Activated T-helper 9 cell treated with anti-CD3 and anti-CD28 coated beads, Interleukin-2, amount 50 U/mL, for 16 hours (primary cell): ENCODE measurements around the gene TMC6.
"Not testable (repeated sequence)": the region's sequence is repeated elsewhere in the genome, so short reads cannot be mapped to it uniquely, and the experiment has no call there.

ENCODE experiments used
- DNase-seq: peaks from one replicate; pipeline ENCODE4 v3.0.0-alpha.2; 2020; ENCODE audit warnings: low read depth

The TMC6 gene

DNA sequence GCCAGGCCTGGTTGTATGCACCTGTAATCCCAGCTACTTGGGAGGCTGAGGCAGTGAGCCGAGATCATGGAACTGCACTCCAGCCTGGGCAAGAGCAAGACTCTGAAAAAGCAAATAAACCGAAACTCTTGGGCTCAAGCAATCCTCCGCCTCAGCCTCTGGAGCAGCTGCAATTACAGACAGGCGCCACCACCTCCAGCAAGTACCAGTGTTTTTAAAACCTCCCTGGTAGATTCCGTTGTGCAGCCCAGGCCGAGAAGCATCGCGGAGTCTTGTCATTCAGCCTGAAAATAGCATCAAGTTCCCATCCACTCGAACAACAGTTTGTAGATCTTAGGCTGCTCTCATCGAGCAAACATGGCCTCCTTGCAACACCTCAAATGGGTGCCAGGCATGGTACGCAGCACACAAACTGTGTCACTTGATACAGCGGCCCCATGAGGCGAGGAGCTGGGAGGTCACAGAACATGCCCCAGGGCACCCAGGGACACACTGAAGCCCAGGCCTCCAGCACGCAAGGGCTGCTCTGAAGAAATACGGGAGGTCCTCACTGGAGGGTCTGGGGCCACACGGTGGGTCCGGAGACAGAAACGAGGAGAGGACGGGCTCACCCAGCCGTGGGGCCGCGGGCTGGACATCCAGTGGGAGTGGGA is 18.1 kb downstream of the TMC6 start:
- no peak for DNase-seq

DNA sequence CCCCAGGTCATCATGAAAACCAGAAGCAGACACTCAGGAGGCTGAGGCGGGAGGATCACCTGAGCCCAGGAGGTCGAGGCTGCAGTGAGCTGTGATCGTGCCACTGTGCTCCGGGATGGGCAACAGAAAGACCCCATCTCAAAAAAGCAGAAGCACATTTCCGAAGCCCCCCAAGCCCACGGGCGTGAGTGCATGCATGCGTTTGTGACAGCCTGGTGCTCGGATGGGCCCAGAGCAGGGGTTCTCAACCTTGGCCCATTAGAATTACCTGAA is 19.1 kb downstream of the TMC6 start:
- DNase-seq = no peak

DNA sequence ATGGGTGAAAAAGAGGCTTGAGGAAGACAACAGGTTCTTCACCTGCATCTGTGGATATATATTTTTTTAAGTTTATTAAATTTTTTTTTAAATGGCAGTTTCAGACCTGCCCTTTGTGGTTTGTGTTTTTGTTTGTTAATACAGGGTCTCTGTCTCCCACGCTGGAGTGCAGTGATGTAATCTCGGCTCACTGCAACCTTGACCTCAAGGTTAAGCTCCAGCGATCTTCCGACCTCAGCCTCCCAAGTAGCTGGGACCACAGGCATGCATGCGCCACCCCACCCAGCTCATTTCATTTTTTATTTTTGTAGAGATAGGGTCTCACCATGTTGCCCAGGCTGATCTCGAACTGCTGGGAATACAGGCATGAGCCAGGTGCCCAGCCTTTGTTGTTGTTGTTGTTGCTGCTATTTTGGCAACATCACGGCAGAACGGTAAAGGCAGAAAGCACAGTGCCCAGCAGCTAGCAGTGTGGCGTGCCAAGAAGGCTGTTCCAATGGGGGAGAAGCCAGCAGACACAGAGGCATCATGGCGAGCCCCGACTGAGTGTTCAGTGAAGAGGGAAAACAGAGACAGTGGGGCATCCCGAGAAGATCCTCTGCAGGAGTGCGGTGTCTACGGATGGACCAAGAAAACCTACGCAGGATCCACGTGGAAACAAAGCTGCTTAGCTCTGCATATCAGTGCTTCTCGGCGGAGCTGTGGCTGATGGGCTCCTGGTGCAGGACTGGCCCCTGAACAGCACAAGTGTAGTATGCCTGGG is 19.6 kb downstream of the TMC6 start:
- DNase-seq = no peak

DNA sequence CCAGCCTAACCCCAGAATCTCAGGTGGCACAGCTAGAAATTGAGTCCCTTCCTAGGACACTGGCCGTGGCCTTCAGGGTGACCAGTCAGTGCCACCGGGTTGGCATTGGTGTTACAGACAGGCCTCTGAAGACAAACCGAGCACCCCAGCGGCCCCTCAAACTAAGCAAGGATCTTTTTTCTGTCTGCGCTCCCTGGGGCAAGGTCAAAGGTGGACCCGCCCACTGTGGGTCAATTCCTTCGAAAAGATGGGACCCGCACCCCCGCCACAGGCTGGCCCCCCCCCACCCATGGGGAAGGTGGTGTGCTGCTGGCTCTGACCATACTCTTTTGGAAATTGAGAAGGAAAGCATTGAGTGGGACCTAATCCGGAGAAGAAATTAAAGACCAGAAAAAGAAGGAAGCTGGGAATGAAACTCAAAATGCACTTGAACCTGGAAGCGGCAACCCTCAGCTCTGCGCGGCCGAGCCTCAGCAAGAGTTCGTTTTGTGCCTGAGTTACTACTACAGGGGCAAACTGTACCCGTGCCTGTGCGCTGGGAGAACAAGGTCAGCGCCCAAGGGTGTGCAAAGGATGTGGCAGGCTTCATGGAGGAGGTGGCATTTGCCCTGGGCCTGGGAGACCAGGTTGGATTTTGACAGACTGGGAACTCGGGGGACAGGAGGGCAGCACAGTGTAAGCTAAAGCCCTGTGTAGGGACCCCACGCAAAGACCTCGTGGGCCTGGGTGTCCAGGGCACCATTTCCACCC is 20.4 kb downstream of the TMC6 start:
- no peak for DNase-seq

DNA sequence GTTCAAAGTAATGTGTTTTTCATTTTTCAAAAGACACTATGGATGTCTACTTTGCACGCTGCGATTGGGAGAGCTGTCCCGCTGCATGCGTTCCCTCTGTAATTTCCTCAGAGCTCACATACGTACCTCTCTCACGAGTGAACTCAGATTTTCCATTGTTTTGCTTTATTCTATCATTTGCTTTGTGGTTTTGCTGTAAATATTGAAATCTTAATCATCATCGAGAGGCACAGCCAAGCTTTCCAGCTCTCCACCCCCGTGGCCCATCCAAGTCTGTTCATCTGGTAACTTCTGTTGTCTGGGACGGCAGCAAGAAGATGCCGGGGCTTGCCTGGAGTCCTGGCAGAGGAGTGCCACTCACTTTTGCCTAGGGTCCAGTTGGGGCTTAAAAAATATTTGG is 21.1 kb downstream of the TMC6 start:
- DNase-seq = no peak

DNA sequence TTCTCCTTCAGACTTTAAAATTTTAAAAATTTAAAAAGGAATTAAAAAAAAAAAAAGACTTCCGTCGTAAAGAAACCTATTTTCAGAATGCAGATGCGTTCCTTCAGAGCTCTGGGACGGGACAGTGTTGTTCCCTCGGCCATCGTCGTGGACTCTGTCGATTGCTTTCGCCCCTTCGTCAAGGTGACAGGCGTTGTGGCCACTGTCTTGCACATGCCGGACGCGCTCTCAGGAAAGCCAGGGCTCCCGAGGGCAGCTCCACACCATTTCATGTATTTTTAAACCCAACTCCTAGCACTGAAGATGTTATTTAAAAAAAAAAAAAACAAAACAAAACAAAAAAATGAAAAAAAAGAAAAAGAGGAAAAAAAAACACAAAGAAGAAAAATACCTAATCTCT is 22.3 kb downstream of the TMC6 start:
- DNase-seq = no peak

DNA sequence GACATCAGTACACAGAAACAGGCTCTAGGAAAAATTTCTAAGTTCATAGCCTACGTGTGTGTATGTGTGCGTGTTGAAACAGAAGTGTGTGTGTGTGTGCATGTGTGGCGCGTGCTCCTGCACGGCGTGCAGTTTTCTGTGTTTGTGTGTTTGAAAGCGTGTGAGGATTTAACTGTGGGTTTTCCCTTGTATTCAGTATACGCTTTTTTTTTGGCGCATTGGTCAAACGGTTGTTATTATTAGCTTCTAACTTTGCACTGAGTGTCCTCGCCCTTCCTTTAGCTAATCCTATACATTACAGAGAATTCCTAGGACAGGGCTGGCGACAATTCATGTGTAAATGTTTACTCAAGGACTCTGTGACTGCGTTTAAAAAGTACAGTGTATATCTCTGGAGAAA is 23.0 kb downstream of the TMC6 start:
- DNase-seq = no peak

DNA sequence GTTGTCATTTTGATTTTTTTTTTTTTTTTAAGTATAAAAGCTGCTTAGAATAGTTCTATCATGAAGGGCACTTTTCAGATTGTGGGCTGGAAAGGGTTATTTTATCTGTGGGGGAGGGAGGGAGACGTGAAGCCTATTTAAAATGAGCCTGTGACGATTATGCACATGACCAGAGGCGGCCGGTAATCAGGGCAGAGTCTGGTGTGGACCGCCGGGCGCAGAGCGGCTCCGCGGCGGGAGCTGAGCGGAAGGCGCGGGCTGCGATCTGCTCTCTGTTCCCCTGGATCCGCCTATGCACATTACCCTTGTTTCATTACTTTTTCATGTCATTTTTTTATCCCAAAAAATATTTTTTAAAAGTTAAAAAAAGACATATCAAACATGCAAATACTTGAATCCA is 23.5 kb downstream of the TMC6 start:
- no peak for DNase-seq

DNA sequence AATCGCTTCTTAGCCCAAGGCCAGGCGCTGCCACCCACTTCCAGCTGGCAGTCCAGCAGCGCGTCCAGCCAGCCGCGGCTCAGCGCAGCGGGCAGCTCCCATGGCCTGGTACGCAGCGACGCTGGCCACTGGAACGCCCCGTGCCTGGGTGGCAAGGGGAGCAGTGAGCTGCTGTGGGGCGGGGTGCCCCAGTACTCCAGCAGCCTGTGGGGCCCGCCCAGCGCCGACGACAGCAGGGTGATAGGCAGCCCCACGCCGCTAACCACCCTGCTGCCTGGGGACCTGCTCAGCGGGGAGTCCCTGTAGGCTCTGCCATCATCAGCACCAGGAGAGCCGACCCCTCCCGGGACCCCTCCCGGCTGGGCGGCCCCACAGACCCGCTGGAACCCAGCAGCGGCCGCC is 24.0 kb downstream of the TMC6 start:
- no peak for DNase-seq

DNA sequence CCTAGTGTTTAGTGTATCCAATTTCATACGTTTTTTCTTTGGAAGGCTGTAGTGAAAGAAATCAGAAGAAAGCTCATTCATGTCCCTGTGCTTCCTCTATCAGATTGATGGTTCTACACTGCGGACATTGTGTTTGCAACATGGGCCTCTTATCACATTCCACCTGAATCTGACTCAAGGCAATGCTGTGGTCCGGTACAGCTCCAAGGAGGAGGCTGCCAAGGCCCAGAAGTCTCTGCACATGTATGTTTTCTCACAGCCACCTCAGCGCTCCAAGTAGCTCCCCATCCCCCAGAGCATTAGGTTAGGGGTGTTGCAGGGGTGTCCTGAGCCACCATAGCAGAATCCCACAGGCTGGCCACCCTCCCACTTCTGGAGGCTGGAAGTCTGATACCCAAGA is 25.2 kb downstream of the TMC6 start:
- DNase-seq = no peak

DNA sequence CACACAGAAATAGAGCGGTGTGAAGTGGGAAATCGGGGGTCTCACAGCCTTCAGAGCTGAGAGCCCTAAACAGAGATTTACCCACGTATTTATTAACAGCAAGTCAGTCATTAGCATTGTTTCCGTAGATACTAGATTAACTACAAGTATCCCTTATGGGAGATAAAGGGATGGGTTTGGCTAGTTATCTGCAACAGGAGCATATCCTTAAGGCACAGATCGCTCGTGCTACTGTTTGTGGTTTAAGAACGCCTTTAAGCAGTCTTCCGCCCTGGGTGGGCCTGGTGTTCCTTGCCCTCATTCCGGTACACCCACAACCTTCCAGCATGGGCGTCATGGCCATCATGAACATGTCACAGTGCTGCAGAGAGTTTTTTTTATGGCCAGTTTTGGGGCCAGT is 27.0 kb downstream of the TMC6 start:
- DNase-seq = no peak

DNA sequence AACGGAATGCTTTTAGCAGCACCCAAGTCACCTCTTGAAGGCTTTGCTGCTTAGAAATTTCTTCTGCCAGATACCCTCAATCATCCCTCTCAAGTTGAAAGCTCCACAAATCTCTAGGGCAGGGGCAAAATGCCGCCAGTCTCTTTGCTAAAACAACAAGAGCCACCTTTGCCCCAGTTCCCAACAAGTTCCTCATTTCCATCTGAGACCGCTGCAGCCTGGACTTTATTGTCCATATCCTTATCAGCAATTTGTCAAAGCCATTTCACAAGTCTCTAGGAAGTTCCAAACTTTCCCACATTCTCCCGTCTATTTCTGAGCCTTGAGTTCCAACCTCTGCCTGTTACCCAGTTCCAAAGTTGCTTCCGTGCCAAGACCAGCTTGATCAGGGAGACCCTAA is 27.4 kb downstream of the TMC6 start:
- DNase-seq = no peak

DNA sequence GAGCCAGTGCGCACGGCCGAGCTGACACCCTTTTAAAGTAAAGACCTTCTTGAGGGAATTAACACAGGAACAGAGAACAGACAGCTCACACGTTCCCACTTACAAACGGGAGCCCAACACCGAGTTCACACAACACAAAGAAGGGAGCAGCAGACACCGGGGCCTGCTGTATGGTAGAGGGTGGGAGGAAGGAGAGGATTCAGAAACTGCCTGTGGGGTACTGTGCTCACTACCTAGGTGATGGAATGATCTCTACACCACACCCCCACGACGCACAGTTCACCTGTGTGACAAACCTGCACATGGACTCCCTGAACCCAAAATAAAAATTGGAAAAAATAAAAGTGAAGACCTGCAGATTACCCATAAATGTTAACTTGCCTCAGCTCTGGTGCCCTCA is 32.5 kb downstream of the TMC6 start:
- DNase-seq = no peak

DNA sequence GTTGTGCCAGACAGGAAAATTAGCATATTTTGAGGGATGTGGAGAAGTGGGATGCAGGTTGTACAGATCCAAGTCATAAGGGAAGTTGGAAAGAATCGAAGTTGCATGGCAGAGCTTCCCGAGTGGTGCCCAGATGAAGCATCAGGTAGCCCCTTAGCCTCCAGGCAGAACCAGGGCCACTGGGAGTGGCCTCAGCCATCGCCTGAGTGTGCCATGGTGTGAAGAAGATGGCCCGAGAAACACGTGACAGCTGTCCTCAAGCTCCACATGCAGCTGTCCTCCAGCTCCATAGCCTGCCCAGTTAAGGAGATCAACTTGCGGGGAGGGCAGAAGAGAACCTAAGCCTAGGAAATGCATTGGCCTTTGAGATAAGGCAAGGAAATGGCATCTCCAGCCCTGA is 33.5 kb downstream of the TMC6 start:
- no peak for DNase-seq

DNA sequence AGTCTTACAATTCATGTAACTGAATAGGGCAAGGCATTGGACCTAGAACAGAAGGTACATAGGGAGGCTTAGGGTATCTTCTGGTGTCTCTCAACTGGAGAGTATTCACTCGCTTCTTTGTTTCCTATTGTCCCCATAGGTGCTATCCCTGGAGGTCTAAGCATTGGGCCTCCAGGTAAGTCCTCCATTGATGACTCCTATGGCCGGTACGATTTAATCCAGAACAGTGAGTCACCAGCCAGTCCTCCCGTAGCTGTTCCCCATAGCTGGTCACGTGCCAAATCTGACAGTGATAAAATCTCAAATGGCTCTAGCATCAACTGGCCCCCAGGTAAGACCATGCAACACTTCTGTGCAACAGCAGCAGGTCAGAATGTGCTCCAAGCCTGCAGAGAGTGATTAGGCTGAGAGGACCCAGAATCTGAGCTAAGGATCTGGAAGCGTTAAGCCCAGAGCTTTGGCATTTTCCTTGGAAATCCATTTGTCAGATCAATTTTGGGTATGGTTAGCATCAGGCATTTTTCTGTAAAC is 35.7 kb downstream of the TMC6 start:
- no peak for DNase-seq

DNA sequence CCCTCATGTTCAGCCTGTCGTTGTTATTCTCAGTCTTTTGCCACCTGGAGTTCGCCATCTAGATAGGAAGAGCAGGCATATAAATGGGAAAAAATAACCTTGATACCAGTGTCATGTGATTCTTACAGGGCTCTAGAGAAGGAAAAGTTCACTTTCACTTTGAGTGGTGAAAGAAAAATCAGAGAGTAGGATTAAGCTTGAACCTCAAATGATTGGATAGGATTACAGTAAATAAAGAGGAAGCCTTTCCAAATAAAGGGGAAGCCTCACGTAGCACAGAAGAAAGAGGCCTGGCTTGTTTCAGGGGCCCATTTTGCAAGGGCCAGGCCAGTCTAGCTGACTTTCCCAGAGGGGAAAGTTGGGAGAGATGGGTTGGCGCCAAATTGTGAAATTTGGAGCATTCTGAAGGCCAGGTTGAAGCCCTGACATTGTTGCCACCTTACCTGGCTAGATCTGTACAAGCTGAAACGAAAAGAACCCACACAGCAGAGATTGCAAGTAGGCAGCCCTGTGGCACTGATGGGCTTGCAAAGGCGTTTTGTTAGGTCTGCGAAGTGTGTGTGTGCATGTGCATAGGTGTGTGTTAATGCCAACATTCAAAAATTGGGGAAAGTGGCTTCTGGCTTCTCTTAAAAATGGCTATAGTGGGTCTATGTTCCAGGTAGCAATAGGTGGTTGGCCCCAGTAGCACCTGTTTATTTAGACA is 38.8 kb downstream of the TMC6 start:
- DNase-seq = no peak

DNA sequence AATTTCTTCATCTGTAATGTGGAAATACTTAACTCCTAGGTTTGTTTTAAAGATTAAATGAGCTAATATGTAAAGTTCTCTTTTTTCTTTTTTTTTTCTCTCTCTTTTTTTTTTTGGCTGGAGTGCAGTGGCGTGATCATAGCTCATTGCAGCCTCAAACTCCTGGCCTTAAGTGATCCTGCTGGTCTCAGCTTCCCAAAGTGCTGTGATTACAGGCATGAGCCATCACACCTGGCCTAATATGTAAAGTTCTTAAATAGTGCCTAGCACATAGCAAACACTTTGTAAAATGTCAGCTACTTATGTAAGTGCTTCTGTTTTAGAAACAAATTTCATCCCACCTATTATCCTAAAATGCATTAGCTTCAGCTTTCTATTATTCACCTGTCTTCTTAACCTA is 40.0 kb downstream of the TMC6 start:
- DNase-seq = no peak

DNA sequence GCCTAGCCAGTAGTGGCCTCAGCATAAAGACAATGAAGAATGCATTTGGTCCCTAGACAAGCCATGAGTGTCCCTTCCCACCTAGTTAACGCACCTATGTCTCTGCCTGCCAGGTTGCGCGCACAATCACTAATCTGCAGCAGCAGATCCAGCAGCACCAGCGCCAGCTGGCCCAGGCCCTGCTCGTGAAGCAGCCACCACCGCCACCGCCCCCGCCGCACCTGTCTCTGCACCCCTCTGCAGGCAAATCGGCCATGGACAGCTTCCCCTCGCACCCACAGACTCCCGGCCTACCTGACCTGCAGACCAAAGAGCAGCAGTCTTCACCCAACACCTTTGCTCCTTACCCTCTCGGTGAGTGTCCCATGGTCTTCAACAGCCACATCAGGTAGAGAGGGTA is 41.8 kb downstream of the TMC6 start:
- no peak for DNase-seq

DNA sequence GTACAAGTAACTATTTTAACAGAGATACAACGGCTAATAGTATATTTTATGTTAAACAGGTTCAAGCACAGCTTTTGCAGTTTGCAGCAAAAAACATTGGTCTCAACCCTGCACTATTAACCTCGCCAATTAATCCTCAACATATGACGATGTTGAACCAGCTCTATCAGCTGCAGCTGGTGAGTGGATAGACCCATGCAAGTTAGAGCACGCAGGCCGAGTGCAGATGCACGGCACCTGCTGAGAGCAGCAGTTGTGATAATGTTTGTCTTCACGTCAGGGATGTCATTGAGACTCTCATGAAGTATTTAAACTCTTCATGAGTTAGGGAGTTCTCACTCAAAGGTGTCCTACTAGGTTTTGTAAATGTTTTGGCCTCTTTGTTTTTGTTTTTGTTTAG is 45.6 kb downstream of the TMC6 start:
- no peak for DNase-seq

DNA sequence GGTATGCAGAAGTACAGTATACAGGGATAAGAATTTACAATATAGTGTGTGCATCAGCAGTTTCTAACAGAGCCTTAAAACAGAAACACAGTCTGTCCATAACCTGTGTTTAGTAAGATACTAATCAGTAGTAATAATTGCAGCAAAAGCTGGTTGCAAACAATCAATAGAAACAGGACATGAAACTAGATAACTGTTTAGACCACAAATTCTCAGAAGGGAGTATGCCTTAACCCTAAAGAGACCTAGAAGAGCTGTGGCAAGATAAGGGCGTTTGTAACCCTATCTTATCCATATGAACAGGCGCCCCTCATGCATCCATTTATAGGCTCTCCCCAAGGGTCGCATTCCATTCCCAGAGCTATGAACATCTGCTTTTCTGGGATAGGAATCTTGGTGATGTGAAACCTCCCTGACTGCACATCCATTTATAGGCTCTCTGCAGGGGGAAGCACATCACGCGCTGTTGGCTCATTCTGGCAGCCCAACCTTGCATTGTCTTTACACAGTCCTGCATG is 46.1 kb downstream of the TMC6 start:
- not testable (repeated sequence) for DNase-seq

DNA sequence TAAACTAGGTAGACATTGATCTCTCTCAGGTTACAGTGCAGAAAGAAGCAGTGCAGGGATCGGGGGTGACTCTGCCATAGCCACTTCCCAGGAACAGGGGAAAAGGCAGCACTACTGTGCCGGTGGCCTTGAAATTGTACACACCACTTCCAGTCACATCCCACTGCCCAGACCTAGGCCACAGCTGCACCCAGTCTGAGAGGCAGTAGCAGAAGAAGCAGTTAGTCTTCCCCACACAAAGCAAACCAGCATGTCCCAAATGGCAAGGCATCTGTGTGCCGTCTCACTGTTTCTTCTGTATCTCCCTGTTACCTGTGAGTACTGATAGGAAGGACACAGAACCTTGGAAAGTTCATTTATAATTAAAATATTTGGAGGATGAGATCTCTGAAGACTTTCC is 47.0 kb downstream of the TMC6 start:
- DNase-seq = no peak

DNA sequence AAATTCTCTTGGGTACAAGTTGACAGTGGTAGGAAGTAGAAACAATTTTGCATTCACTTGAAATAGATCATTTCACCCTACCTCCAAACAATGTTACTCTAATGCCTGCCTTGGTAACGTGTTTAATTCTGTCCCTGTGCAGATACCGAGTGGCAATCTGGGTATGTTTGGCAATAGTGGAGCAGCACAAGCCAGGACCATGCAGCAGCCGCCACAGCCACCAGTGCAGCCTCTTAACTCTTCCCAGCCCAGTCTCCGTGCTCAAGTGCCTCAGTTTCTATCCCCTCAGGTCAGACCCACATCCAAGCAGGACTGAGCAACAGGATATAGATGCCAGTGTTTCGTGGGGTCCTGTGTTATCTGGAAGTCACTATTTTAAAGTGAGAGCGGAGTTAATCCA is 49.3 kb downstream of the TMC6 start:
- no peak for DNase-seq

DNA sequence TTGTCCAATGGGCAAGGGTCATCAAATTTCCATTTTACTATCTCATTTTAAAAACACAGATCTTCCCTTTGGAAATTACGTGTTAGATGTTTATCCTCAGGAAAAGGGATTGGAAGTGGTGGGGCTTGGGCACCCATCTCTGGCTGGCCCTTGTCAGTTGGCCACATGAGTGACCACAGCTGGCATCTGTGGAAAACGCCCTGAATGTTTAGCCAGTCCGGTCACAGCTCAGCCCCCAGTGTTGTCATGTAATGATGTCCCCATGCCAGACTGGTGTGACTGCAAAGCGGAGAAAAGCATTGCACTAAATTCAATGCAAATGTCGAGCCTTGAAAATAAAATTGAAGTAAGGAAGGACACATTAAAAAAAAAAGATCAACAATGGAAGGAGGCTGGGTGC is 53.0 kb downstream of the TMC6 start:
- no peak for DNase-seq
